ENCODE results near the gene RDH12.

The RDH12 gene

GRCh38 chr14:67719866-67720265 lies 18.2 kb downstream of the RDH12 start:
- TF ChIP-seq SPI1 (IDR thresholded peaks at IDR 0.05; ENCODE audit: low read depth, low read length) (no peak), TAF1 (IDR thresholded peaks at IDR 0.05; ENCODE audit: low read depth, low read length) (no peak), POLR2AphosphoS5 (IDR thresholded peaks at IDR 0.05; ENCODE audit: low read depth, low read length) (no peak), POLR2A (IDR thresholded peaks at IDR 0.05; ENCODE audit: low read depth, low read length) (no peak), PAX5 (IDR thresholded peaks at IDR 0.05; ENCODE audit: insufficient read depth, low read length, severe bottlenecking) (no peak), POU2F2 (IDR thresholded peaks at IDR 0.05; ENCODE audit: low read depth, low read length) (no peak)
- FAIRE-seq, result no peak
- DNase-seq (ENCODE audit: insufficient read length, low spot score), result no peak

GRCh38 chr14:67721875-67722274 lies 20.2 kb downstream of the RDH12 start:
- FAIRE-seq (no peak), DNase-seq (ENCODE audit: insufficient read length, low spot score) (no peak)
- TF ChIP-seq TAF1 (IDR thresholded peaks at IDR 0.05; ENCODE audit: low read depth, low read length) (no peak), POLR2AphosphoS5 (IDR thresholded peaks at IDR 0.05; ENCODE audit: low read depth, low read length) (no peak), POLR2A (IDR thresholded peaks at IDR 0.05; ENCODE audit: low read depth, low read length) (no peak), POU2F2 (IDR thresholded peaks at IDR 0.05; ENCODE audit: low read depth, low read length) (no peak), SPI1 (IDR thresholded peaks at IDR 0.05; ENCODE audit: low read depth, low read length) (no peak), PAX5 (IDR thresholded peaks at IDR 0.05; ENCODE audit: insufficient read depth, low read length, severe bottlenecking) (no peak)

DNA sequence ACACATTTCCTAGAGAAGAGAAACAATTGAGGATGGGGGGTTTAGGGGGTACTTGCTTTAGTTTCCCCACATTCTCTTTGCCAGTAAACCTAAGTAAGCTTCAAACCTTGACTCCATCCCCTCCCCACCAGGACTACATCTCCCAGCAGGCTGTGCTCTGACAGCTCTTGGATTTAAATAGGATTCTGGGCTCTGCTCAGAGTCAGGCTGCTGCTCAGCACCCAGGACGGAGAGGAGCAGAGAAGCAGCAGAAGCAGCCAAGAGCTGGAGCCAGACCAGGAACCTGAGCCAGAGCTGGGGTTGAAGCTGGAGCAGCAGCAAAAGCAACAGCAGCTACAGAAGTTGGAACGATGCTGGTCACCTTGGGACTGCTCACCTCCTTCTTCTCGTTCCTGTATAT lies 20.6 kb downstream of the RDH12 start:
- FAIRE-seq (no peak), DNase-seq (ENCODE audit: insufficient read length, low spot score) (no peak)
- TF ChIP-seq SPI1 (IDR thresholded peaks at IDR 0.05; ENCODE audit: low read depth, low read length) (no peak), PAX5 (IDR thresholded peaks at IDR 0.05; ENCODE audit: insufficient read depth, low read length, severe bottlenecking) (no peak), TAF1 (IDR thresholded peaks at IDR 0.05; ENCODE audit: low read depth, low read length) (no peak), POU2F2 (IDR thresholded peaks at IDR 0.05; ENCODE audit: low read depth, low read length) (no peak), POLR2A (IDR thresholded peaks at IDR 0.05; ENCODE audit: low read depth, low read length) (no peak), POLR2AphosphoS5 (IDR thresholded peaks at IDR 0.05; ENCODE audit: low read depth, low read length) (no peak)

DNA sequence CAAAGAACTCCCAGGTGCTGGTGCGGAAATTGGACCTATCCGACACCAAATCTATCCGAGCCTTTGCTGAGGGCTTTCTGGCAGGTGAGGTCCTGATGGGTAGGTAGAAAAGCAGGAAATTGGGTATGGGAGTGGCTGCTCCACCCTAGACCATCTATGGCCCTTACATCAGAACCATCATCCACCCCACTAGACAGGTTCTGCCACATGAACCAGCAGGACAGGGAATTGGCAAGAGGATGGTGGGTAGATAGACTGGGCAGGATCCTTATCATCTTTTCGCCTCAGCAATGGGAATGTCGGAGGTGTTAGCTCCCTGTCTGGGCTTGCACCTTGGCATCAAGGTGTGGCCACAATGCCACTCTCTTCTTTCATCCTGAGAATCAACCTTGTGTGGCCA lies 23.5 kb downstream of the RDH12 start:
- DNase-seq (ENCODE audit: insufficient read length, low spot score) (no peak), FAIRE-seq (no peak)
- TF ChIP-seq SPI1 (IDR thresholded peaks at IDR 0.05; ENCODE audit: low read depth, low read length), result no peak
- TF ChIP-seq POLR2AphosphoS5 (IDR thresholded peaks at IDR 0.05; ENCODE audit: low read depth, low read length), result no peak
- TF ChIP-seq PAX5 (IDR thresholded peaks at IDR 0.05; ENCODE audit: insufficient read depth, low read length, severe bottlenecking), result no peak
- no peak for TF ChIP-seq POLR2A (IDR thresholded peaks at IDR 0.05; ENCODE audit: low read depth, low read length)
- no peak for TF ChIP-seq POU2F2 (IDR thresholded peaks at IDR 0.05; ENCODE audit: low read depth, low read length)
- no peak for TF ChIP-seq TAF1 (IDR thresholded peaks at IDR 0.05; ENCODE audit: low read depth, low read length)

DNA sequence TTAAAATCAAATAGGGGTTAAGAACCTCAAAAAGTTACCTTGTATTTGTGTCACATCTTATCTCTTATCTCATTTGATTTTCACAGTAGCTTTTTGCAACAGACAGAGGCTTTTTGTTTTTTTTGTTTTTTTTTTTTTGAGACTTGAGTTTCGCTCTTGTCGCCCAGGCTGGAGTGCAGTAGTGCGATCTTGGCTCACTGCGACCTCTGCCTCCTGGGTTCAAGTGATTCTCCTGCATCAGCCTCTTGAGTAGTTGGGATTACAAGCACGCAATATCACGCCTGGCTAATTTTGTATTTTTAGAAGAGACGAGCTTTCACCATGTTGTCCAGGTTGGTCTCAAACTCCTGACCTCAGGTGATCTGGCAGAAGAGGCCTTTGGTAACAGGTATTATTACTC lies 25.7 kb downstream of the RDH12 start:
- no peak for TF ChIP-seq SPI1 (IDR thresholded peaks at IDR 0.05; ENCODE audit: low read depth, low read length)
- TF ChIP-seq POLR2AphosphoS5 (IDR thresholded peaks at IDR 0.05; ENCODE audit: low read depth, low read length), result no peak
- no peak for TF ChIP-seq POLR2A (IDR thresholded peaks at IDR 0.05; ENCODE audit: low read depth, low read length)
- no peak for TF ChIP-seq TAF1 (IDR thresholded peaks at IDR 0.05; ENCODE audit: low read depth, low read length)
- TF ChIP-seq PAX5 (IDR thresholded peaks at IDR 0.05; ENCODE audit: insufficient read depth, low read length, severe bottlenecking), result no peak
- no peak for TF ChIP-seq POU2F2 (IDR thresholded peaks at IDR 0.05; ENCODE audit: low read depth, low read length)
- FAIRE-seq (no peak), DNase-seq (ENCODE audit: insufficient read length, low spot score) (no peak)

GRCh38 chr14:67728258-67728657 lies 26.6 kb downstream of the RDH12 start:
- TF ChIP-seq POLR2A (IDR thresholded peaks at IDR 0.05; ENCODE audit: low read depth, low read length), result no peak
- TF ChIP-seq POU2F2 (IDR thresholded peaks at IDR 0.05; ENCODE audit: low read depth, low read length), result no peak
- TF ChIP-seq SPI1 (IDR thresholded peaks at IDR 0.05; ENCODE audit: low read depth, low read length), result no peak
- TF ChIP-seq PAX5 (IDR thresholded peaks at IDR 0.05; ENCODE audit: insufficient read depth, low read length, severe bottlenecking), result no peak
- no peak for TF ChIP-seq POLR2AphosphoS5 (IDR thresholded peaks at IDR 0.05; ENCODE audit: low read depth, low read length)
- TF ChIP-seq TAF1 (IDR thresholded peaks at IDR 0.05; ENCODE audit: low read depth, low read length), result no peak
- DNase-seq (ENCODE audit: insufficient read length, low spot score) (no peak), FAIRE-seq (no peak)

GRCh38 chr14:67729072-67729885 lies 27.6 kb downstream of the RDH12 start:
- FAIRE-seq (no peak), DNase-seq (ENCODE audit: insufficient read length, low spot score) (no peak)
- TF ChIP-seq POLR2AphosphoS5 (IDR thresholded peaks at IDR 0.05; ENCODE audit: low read depth, low read length), result no peak

DNA sequence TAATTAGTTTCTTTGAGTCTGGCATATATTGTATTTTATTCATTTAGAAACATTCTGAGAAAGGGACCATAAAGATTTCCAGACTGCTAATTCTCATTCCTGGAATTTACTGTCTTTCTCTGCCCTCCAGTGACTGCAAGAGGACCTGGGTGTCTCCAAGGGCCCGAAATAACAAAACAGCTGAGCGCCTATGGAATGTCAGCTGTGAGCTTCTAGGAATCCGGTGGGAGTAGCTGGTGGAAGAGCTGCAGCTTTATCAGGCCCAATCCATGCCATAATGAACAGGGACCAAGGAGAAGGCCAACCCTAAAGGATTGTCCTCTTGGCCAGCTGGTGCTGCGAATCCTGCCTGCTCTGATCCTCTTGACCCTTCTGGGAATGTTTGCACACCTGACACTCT lies 31.9 kb downstream of the RDH12 start:
- DNase-seq (ENCODE audit: insufficient read length, low spot score) (no peak), FAIRE-seq (no peak)
- no peak for TF ChIP-seq POU2F2 (IDR thresholded peaks at IDR 0.05; ENCODE audit: low read depth, low read length)
- no peak for TF ChIP-seq SPI1 (IDR thresholded peaks at IDR 0.05; ENCODE audit: low read depth, low read length)
- TF ChIP-seq TAF1 (IDR thresholded peaks at IDR 0.05; ENCODE audit: low read depth, low read length), result no peak
- no peak for TF ChIP-seq POLR2AphosphoS5 (IDR thresholded peaks at IDR 0.05; ENCODE audit: low read depth, low read length)
- TF ChIP-seq POLR2A (IDR thresholded peaks at IDR 0.05; ENCODE audit: low read depth, low read length), result no peak

DNA sequence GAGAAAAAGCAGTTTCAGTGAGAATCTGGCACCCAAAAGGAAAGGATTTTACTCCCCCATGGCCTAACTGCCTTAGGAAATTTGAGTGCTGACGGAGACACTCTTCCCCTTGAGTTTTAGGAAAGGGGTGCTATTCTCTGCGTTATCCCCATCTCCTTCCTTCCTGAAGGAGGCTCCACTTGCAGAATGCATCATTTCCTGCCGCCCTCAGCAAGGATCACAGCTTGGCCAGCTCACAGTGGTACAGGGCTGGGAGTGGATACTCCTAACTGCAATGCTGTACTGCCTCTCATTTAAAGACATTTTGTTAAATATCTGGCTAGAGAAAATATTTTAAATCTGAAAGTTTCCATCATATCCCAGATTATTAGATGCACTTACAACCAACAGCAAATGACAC lies 33.0 kb downstream of the RDH12 start:
- DNase-seq (ENCODE audit: insufficient read length, low spot score), result no peak
- TF ChIP-seq PAX5 (IDR thresholded peaks at IDR 0.05; ENCODE audit: insufficient read depth, low read length, severe bottlenecking) (no peak), SPI1 (IDR thresholded peaks at IDR 0.05; ENCODE audit: low read depth, low read length) (no peak), POLR2AphosphoS5 (IDR thresholded peaks at IDR 0.05; ENCODE audit: low read depth, low read length) (no peak), POLR2A (IDR thresholded peaks at IDR 0.05; ENCODE audit: low read depth, low read length) (no peak), TAF1 (IDR thresholded peaks at IDR 0.05; ENCODE audit: low read depth, low read length) (no peak), POU2F2 (IDR thresholded peaks at IDR 0.05; ENCODE audit: low read depth, low read length) (no peak)
- no peak for FAIRE-seq

Data from GM12891 (cell line).